IPS DF 4.7 (cell line): Measurements from ENCODE around the gene B3GAT3.
"Not testable (repeated sequence)": the region's sequence is repeated elsewhere in the genome, so short reads cannot be mapped to it uniquely, and the experiment has no call there.

Experiments
- DNase-seq: peaks from one replicate; pipeline ENCODE4 v3.0.0-alpha.2; 2013; ENCODE audit warnings: low spot score; ENCODE audit errors: extremely low read depth

B3GAT3 gene

DNA sequence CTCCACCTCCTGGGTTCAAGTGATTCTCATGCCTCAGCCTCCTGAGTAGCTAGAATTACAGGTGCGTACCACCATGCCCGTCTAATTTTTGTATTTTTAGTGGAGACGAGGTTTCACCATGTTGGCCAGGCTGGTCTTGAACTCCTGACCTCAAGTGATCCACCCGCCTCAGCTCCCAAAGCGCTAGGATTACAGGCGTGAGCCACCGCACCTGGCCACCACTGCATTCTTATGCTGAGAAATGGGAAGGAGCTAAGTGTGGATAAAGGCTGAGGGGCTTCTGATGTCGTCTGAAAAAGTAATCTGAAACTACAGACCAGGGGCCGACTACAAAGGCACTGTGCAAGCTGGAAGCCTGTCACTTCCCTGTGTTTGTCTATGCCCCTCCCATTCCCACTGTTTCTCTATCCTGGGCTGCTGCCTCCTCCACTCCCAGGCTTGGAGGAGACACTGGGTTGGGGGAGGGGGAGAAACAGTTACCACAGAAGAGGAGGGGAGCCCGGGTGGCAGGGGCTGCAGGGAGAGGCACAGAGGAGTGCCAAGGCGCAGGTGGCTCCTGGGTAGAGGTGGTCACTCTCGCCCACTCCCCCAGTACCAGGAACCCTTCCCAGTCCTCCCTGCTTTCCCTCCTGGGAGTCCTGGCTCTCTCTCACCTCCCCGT lies 17.2 kb downstream of the B3GAT3 start:
- DNase-seq: no peak

DNA sequence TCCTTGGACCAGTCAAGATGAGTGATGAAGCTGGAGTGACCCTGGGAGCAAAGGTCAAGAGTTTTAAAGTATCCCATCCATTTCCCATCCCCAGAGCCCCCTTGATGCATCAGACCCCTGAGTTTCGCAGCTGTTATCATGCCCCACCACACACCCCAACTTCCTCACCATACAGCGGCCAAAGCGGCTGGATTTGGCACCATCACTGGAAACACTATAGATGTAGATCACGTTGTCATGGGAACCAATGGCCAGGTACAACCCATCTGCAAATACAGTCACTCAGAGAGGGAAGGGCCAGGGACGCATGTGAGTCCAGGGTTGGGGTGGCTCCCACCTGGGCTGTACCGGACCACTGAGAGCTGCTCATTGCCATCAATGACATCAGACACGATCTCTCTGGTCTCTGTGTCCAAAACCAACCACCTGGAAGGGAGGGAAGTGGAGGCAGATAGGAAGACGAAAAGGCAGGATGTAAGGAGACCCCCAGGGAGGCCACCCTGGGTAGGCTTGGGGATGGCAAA lies 17.9 kb downstream of the B3GAT3 start:
- DNase-seq: no peak

DNA sequence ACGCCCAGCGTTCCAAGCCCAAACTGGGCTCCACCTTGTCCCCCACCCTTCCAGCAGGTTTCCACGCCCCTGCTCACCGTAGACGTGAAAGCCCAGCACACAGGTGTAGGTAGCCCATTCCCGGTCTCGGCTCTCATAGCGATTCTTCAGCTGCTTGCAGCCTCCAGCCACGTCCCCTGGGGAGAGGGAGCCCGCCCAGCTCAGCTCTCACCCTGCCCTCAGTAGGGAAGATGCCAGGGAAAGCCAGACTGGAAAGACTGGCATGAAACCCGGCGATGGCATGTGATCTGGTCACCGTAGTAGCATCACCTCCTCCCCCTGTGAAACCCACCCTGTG lies 18.7 kb downstream of the B3GAT3 start:
- no peak for DNase-seq

DNA sequence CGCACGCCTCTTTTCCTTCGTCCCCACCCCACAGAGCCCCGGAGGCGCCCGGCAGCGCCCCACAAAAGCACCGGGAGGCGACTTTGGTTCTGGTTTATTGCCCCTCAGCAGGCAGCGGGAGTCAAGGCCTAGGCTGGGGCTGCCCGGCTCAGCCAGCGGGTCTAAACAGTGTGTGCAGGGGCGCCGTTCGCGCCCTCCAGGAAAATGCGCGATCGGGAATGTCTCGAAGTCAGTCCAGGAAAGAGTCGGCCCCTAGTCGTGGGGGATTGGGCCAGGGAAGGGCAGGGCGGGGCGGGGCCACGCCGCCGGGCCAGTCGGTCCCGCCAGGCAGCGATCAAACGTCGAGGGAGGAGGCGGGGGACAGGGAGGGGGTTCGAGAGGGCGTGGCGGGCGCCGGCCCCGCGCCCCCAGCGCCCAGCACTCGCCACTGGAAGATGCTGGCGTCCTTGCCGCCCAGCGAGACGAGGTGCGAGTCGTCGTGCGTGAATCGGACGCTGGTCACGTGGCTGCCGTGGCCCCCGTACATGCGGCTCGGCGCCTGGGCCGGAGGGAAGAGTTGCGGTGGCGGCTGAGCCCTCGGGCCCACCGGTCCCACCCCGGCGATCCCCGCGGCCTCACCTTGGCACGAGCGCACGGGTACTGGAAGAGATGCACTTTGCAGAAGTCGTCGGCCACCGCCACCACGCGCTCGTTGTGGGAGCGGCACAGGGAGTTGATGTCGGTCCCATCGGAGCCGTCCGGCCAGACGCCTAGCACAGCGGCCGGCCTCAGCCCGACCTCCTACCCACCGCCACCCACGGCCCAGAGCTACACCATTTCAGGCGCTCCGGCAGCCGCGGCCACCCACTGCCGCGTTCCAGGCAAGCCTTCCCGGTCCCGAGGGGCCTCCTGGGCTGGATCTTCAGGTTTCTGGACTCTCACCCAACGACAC lies 19.4 kb downstream of the B3GAT3 start:
- DNase-seq: no peak

DNA sequence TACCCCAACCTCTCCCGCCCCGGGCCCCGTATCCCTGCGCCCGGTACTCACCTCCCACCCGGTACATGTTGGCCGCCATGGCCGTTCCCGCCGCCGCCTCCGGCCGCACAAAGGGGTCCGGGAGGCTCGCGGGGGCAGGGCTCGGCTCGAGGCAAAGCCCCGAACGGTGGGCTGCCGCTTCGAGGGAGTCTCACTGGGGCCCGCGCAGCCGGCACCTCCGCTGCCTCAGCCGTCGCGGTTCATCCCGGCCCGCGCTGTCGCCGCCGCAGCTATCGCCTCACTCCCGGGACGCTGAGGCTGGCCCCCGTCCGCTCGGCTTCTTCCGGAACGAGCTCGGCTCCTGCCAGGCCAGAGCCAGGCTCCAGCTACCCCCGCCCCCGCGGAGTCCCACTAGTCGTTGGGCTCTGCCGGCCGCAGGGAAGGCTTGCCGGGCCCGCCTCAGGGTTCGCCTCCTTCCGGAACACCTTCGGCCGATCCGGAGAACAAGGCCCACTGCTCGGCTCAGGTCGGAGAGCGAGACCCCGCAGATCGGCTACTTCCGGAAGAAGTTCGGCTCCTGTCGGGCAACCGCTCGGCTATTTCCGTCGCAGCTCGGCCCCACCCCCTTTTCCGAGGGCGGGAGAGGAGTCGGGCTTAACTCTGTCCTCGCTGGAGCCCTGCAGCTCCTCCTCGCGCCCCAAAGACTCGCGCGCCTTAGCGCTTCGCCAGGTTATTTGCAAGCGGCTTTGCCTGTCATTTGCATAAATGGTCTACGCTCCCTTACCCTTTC lies 20.2 kb downstream of the B3GAT3 start, which contains the start of gene MTA2:
Gene MTA2 (minus strand): TSS at position 494 of the 769 bp plus-strand sequence. CDS start 415 bp downstream, at position 79.
- DNase-seq: peak; percentile 89

DNA sequence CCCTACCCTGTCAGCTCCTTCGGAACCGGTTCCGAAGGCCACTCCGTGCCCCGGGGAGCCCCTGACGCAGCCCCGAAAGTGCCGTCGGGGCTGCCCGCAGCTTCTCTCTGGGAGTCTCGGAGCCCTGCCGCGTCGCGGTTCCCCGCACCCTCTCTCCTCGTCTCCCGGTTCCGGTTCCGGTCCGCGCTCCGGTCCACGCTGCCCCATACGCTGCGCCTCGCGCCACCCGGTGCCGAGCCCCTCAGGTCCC lies 20.7 kb downstream of the B3GAT3 start:
- DNase-seq: no peak

DNA sequence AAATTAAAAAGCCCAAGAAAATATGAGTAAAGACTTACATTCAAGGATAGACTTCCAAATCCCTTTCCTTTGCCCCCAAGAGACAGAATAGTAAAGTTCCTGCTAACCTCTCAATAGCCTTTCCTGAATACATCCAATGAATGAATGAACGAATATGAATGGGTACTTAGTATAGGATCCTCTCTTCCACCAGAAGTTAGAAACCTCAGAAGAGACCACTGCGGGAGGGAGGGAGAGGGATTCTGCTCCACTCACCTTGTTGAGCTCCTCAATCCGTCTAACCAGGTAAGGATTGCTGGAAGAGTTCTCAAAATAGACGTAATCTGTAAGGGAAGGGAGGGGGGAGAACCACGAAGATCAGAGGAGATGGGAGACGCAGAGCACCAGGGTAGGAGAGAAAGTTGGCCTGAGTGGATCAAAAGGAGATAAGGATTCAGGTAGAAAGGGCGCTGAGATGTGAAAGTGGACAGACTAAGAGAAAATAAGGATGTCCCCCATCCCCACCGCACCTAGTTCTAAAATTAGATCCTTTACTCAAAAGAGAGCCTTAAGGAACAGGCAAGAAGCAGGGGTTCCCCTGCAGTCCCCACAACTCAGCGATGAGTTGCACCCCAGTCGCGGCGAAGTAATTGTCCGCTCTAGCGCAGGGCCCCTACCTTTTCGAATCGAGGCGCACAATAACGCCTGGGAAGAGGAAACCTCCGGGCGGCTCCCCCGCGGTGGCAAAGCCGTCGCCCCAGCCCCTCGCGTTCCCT lies 21.2 kb downstream of the B3GAT3 start:
- no peak for DNase-seq

DNA sequence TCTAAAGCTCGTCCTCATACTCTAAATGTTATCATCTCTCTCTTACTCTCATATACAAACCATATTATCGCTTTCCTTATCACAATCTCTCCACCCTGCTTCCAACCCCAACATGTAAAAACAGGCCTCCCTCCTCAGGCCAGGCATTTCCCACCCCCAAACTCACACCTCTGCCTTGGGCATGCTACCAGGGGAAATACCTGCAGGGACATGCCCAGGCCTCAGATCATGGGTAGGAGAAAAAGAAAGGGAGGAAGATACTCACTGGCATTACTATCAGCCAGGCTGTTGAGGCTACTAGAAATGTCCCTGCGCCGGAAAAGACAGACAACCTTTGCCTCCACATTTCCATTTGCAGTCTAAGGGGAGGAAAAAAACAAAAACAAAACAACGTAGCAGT lies 21.9 kb downstream of the B3GAT3 start:
- no peak for DNase-seq

DNA sequence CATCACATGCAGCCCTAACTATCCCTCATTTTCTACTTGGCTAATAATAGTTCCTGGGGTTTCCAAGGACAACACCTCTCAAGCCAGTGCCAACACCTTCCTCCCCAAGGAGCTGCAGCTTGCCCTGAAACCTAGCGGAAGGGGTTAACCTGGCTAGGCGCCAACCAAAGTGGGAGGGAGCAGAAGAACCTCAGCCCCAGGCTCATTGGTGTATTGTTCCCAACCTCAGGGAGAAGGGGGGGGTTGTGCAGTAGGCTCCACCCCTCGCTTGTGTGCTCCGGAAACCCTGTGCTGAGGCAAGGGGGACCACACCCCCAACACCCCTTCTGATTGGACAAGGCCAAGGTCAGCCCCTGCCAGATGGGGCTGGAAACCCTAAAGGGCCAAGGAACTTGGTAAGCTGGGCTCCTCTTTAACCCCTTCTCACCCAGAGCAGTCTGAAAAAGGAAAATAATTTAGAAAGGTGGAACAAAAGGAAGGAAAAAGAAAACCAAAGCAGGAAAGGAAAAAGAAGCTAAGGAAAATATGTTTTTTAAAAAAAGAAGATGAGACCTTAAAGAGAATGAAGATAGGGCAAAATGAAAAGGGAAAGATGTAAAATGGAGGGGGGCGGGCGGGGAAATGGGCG lies 22.6 kb downstream of the B3GAT3 start:
- DNase-seq: no peak

DNA sequence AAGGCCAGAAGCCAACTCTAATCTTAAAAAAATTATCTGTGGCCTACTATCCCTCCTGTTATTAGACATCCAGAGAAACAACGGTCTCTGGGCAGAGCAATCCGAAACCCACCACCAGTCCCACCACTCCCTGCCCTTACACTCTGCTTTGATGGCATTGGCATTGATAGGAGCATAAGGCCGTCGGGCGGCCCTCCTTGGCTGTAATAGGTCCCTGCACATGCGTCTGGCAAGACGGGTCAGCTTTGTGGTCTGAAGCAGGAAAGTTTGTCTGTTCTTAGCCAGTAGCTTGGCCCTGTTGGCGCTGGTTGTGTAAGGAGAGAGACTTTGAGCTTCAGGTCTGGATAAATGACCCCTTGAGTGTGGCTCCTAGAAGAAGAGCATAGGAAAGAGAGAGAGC lies 26.7 kb downstream of the B3GAT3 start:
- DNase-seq: no peak

DNA sequence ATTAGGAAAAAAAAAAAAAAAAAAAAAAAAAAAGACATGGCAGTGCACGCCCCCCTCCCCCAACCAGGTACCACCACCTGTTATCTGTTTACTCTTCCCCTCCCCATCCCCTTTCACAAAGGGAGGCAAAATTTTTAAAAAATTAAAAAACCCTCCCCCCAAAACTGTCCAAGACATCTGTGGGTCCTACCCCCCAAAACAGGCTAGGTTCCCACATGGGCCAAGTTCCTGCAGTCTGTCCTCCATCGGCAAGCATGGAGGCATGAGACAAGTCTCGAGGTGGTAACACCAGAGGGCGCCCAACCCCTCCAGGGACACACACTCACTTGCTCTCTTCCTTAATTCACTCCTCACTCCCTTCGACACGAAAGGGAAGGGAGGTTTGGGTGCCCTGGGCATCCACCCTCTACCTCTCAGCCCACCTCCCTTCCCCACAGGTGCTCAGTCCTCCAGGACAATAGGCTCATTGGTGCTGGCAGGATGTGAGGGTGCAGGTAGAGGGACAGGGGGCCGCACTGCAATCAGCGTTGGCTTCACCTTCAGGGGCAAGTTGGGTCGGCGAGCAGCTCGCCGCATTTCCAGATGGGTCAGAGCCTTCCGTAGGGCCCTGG lies 28.2 kb downstream of the B3GAT3 start:
- no peak for DNase-seq

DNA sequence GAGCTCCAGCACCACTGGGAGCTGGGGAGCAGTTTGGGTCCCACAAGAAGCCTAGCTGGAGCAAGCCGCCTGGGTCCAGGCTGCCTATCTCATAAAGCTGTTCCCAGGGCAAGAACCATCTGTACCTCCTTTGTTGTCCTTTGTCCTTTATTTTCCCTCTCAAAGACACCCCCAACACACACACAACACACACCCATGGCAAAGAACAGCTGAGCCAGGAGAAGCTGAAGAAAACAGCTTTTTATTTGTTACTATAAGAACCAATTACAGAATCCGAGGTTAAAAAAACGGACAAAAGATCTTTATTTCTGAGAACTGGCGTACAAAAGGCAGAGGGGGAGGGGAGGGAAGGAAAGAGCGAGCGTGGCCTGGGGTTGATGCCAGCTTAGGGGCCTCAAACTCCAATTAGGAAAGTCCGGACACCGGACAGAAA lies 28.8 kb downstream of the B3GAT3 start:
- no peak for DNase-seq

DNA sequence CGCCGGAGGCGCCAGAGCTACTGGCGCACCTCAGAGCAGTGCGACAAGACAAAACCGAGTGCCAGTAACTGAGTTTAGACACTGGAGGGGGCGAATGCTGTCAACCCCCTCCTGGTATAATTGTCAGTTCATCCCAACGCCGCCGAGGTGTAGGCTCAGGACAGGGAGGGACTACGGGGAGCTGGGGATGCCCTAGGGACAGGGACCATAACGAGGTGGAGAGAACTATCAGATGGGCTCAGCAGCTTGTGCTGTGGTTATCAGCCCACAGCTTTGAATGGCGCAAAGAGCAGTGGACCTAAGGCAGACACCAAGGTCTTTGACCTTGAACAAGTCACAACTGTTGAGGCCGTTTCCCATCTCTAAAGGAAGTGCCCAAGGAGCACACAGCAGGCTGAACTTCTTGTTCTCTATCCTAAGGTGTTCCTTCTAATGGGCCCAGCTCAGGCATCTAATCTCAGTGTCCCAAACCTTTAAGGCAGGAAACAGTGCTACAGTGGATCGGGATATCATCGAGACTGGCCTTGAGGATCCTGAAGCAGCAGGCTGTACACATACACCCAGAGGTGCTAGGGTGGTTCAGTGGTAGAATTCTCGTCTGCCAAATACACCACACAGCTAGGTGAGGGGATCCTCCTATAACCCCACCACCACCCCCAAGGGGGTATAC lies 29.5 kb downstream of the B3GAT3 start:
- DNase-seq: no peak

DNA sequence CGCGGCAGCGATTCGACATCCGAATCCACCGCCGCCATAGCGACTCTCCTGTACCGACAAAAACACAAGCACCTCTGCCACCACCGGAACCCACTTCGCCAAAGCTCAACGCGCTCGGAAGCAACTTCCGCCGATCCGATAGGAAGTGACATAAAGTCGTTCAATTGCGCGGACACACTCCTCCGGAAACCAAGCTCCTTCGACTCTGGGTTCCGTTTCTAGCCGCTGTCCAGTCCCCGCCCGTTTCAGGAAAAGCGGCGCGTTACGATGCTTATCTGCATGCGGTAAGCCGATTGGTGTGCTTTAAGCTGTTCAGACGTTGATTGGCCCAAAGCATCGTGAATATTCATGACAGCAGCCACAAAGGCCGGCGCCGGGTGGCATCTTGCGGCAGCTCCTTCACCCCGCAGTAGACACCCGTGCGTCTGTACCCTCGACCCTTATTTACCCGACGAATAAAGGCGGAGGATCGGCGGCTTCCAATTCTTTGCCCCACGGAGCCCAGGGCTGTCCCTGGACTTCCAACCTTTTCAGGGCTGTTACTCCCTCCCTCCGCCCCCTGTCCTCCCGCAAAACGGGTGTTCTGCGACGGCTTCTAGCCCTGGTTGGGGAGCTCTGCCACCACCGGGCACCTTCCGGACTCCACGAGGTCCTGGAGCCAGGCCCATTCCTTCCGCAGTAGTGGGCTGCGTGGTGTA lies 30.2 kb downstream of the B3GAT3 start, which contains the start of gene TUT1:
Gene TUT1 (minus strand): TSS at position 76 of the 698 bp plus-strand sequence. CDS start 38 bp downstream, at position 38.
- DNase-seq: peak; percentile 95

DNA sequence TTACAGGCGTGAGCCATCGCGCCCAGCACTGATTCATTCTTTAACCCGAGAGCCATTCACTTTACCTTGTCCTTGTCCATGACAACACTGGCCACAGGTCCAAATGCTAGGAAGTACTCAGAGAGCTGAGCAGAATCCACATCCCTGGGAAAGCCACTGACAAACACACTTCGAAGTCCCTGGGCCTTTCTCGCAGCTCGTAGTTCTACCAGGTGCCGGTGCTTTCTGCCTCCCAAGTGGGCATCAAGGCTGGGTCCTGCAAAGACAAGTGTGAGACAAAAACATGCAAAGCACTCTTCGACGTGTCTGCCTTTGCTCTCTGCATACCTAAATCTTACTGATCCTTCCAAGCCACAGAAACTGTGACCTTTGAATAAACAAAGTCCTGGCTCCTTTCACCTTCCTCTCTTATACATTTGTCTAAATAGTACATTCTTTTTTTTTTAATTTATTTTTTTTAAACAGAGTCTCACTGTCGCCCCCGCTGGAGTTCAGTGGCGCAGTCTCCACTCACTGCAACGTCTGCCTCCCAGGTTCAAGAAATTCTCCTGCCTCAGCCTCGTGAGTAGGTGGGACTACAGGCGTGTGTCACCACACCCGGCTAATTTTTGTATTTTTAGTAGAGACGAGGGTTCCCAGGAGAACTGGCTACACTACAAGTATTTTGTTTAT lies 32.7 kb downstream of the B3GAT3 start:
- no peak for DNase-seq

DNA sequence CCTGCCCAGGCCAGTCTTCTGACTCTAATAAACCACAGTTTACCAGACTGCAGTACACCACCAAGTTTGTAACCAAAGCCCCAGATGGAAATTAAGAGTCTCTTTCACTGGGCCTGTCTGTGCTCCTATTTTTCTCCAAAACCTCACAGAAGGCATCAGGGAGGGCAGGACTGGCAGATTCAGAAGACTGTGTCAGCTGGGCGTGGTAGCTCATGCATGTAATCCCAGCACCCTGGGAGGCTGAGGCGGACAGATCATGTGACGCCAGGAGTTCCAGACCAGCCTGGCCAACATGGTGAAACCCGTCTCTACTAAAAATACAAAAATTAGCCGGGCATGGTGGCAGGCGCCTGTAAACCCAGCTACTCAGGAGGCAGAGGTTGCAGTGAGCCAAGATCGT lies 36.4 kb downstream of the B3GAT3 start:
- DNase-seq: not testable (repeated sequence)

DNA sequence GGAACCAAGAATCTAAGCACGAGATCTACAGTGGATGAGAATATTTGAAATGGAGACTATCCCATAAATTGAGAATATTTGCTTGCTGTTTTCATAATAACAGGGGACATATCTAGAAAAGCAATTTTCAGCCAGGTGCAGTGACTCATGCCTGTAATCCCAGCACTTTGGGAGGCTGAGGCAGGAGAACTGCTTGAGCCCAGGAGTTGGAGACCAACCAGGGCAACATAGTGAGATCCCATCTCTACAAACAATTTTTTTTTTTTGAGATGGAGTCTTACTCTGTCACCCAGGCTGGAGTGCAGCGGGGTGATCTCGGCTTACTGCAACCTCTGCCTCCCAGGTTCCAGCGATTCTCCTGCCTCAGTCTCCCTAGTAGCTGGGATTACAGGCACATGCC lies 40.1 kb downstream of the B3GAT3 start:
- DNase-seq: not testable (repeated sequence)

DNA sequence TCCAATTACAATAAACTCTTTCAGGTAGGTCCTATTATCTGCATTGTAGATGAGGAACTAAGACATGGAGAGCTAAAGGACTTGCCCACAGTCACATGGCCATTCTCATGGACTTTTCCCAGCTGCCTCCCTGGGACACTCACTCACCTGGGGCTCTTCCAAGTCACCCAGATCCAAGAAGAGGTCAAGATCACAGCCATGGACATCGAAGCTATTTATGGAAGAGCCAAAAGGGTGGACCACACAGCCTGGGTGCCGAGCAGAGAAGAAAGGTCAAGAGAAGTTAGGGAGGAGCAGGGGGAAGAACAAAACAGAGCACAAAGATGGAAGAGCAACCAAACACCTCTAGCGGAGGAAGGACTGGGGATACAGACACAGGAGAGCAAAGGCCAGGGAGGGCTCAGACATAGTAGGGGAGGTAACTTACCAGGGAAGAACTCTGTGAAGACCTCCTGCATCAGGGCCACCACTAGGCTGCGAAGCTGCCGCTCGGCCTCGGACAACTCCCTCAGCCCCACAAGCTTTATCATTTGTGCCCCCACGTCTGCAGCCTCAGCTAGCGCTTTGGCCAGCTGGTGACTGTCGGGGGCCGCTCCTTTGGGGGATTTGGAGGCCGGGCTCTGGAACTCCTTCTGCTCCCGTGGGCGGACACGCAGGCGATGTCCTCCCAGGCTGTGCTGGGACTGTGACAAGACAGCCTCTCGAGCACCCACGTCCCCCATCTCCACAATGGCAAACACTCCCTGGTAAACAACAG lies 40.6 kb downstream of the B3GAT3 start:
- no peak for DNase-seq
